ENCODE measurements around the gene ZNF91. TPM values are rescaled to one million over a fixed set of nuclear protein-coding genes. Genes with fewer than 3 reads are reported as not detected.
A peak's percentile ranks its signal among the peaks of the same experiment; 100 is the strongest.

The ZNF91 gene
- total RNA-seq, 1 donor from 2014 or later, result 7.9 TPM

GRCh38 chr19:23409392-23410048 lies 14.2 kb upstream of the ZNF91 start:
- FAIRE-seq (no peak), DNase-seq (ENCODE audit: low read depth) (no peak)
- no peaks in the 10 kb centered on the region for H3K36me3 ChIP-seq (ENCODE audit: control insufficient read depth, insufficient read depth, low read length)
- no peak overlapping the region for H3K4me3 ChIP-seq (ENCODE audit: low read depth, low read length)
- TF ChIP-seq, protein P1, sequence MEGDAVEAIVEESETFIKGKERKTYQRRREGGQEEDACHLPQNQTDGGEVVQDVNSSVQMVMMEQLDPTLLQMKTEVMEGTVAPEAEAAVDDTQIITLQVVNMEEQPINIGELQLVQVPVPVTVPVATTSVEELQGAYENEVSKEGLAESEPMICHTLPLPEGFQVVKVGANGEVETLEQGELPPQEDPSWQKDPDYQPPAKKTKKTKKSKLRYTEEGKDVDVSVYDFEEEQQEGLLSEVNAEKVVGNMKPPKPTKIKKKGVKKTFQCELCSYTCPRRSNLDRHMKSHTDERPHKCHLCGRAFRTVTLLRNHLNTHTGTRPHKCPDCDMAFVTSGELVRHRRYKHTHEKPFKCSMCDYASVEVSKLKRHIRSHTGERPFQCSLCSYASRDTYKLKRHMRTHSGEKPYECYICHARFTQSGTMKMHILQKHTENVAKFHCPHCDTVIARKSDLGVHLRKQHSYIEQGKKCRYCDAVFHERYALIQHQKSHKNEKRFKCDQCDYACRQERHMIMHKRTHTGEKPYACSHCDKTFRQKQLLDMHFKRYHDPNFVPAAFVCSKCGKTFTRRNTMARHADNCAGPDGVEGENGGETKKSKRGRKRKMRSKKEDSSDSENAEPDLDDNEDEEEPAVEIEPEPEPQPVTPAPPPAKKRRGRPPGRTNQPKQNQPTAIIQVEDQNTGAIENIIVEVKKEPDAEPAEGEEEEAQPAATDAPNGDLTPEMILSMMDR (IDR thresholded peaks at IDR 0.05; ENCODE audit: insufficient read depth, low read length, severe bottlenecking), result no peak
- no peaks in the 10 kb centered on the region for H3K27me3 ChIP-seq (ENCODE audit: control insufficient read depth, insufficient read depth, low read length)

- H3K36me3 ChIP-seq (ENCODE audit: control insufficient read depth, insufficient read depth, low read length), result no peaks in the 10 kb centered on the region
- H3K4me3 ChIP-seq (ENCODE audit: low read depth, low read length), result no peak overlapping the region
- TF ChIP-seq, protein P1 (IDR thresholded peaks at IDR 0.05; ENCODE audit: insufficient read depth, low read length, severe bottlenecking), result no peak
- FAIRE-seq (no peak), DNase-seq (ENCODE audit: low read depth) (no peak)
- H3K27me3 ChIP-seq (ENCODE audit: control insufficient read depth, insufficient read depth, low read length), result no peaks in the 10 kb centered on the region
These were observed 12.4 kb upstream of the ZNF91 start for GRCh38 chr19:23407616-23408133.

DNA sequence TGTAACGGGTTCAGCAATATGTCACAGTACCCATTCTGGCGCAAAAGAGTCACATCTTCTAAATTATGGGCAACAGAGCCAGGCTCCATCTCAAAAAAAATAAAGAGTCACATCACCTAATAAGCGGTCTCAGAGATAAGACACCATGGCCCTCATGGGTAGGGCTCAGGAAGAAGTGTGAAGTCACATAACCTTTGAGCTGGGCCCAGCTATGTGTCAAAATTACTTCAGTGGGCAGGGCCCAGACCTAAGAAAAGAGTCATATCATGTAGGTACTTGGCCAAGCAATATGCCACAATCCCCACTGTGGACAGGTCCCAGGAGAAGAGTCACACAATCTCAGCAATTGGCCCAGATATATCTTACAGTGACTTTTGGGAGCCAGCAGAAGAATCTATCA lies 11.4 kb upstream of the ZNF91 start:
- Histone ChIP-seq H3K36me3 (ENCODE audit: control insufficient read depth, insufficient read depth, low read length) (no peaks in the 10 kb centered on the region), H3K27me3 (ENCODE audit: control insufficient read depth, insufficient read depth, low read length) (no peaks in the 10 kb centered on the region), H3K4me3 (ENCODE audit: low read depth, low read length) (no peak overlapping the region)
- FAIRE-seq (no peak), DNase-seq (ENCODE audit: low read depth) (no peak)
- TF ChIP-seq, protein P1 (IDR thresholded peaks at IDR 0.05; ENCODE audit: insufficient read depth, low read length, severe bottlenecking), result no peak

DNA sequence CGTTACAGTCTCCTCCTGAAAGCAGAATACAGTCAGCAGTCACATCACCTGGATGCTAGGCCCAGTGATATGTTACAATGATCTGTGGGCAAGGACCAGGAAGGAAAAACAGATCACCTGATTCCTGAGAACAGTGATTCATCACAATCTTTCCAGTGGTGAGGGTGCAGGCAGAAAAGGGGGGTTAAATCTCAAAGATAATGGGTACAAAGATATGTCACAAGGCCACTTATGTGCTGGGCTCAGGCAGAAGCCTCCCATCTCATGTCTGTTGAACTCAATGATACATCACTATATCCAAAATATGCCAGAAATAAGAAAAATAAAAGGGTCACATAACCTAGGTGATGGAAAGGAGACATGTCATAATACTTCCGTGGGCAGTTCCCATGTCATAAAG lies 10.8 kb upstream of the ZNF91 start:
- H3K4me3 ChIP-seq (ENCODE audit: low read depth, low read length), result no peak overlapping the region
- FAIRE-seq, result no peak
- H3K36me3 ChIP-seq (ENCODE audit: control insufficient read depth, insufficient read depth, low read length), result no peaks in the 10 kb centered on the region
- TF ChIP-seq, protein P1 (IDR thresholded peaks at IDR 0.05; ENCODE audit: insufficient read depth, low read length, severe bottlenecking), result no peak
- no peaks in the 10 kb centered on the region for H3K27me3 ChIP-seq (ENCODE audit: control insufficient read depth, insufficient read depth, low read length)
- DNase-seq (ENCODE audit: low read depth), result no peak

DNA sequence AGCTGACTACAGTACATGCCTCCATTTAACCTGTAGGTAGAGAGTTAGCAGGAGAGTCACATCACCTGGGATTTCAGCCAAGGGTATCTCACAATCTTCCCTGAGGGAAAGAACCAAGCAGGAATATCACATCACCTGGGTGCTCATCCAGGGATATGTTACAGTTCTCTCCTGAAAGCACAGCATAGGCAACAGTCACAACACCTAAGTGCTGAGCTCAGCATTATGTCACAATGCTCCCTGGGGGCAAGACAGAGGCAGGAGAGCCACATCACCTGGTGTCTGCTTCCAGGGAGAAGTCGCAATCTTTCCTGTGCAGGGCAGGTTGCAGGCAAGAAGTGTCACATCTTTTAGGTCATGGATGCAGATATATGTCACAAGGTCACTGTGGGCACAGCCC lies 9.4 kb upstream of the ZNF91 start:
- FAIRE-seq (no peak), DNase-seq (ENCODE audit: low read depth) (peak; percentile 27)
- Histone ChIP-seq H3K36me3 (ENCODE audit: control insufficient read depth, insufficient read depth, low read length) (no peaks in the 10 kb centered on the region), H3K4me3 (ENCODE audit: low read depth, low read length) (no peak overlapping the region), H3K27me3 (ENCODE audit: control insufficient read depth, insufficient read depth, low read length) (no peaks in the 10 kb centered on the region)
- TF ChIP-seq, protein P1 (IDR thresholded peaks at IDR 0.05; ENCODE audit: insufficient read depth, low read length, severe bottlenecking), result no peak

All from bronchial epithelial cell (primary cell).